Right ventricle myocardium inferior (tissue), 1 donor: ENCODE measurements around the gene POU2AF1. TPM values are rescaled to one million over a fixed set of nuclear protein-coding genes. Genes with fewer than 3 reads are reported as not detected.

ENCODE experiments used
- ATAC-seq: fragments of 200-7000 bp; cut with Tn5 transposase; one replicate; pipeline ENCODE4 v1.9.1; 2020; ENCODE audit warnings: mild to moderate bottlenecking, moderate library complexity
- DNase-seq: peaks from one replicate; pipeline ENCODE4 v3.0.0; 2021; ENCODE audit errors: missing footprints
- intact Hi-C: fragments of 100-400 bp; cut with DNase I; formaldehyde crosslinking; loops from one replicate; pipeline ENCODE4 v1.11.0; 2022
- total RNA-seq: library from RNA; stranded (reverse); fragmentation: NEBNext Ultra II Directional; extraction: Animal tissue kit (Norgen Biotek cat#: 25700); gene quantifications from one replicate; pipeline ENCODE4 v1.2.1, GENCODE V29; 2021
- donor health status: DM: no; HTN: yes; CAD: no; lungs with severe emphysema.

Gene POU2AF1
- total RNA-seq, 1 donor from 2014 or later: 0.24 TPM

GRCh38 chr11:111392552-111392951 is 13.5 kb upstream of the POU2AF1 start:
- intact Hi-C loops: no loop called here
- ATAC-seq: no peak
- DNase-seq: no peak

- intact Hi-C loops: no loop called here
- DNase-seq: no peak
- ATAC-seq: no peak
These were observed 12.5 kb upstream of the POU2AF1 start for GRCh38 chr11:111391328-111392124.

GRCh38 chr11:111388842-111389241 is 9.8 kb upstream of the POU2AF1 start:
- DNase-seq: no peak
- intact Hi-C loops: no loop called here
- no peak for ATAC-seq

GRCh38 chr11:111388420-111388819 is 9.3 kb upstream of the POU2AF1 start:
- intact Hi-C loops: no loop called here
- DNase-seq (no peak), ATAC-seq (no peak)

GRCh38 chr11:111387363-111387762 is 8.3 kb upstream of the POU2AF1 start:
- ATAC-seq (no peak), DNase-seq (no peak)

GRCh38 chr11:111386611-111387150 is 7.6 kb upstream of the POU2AF1 start:
- no peak for DNase-seq
- intact Hi-C loops: no loop called here
- no peak for ATAC-seq

More at GRCh38 chr11:111387363-111387762, 8.3 kb upstream of the POU2AF1 start:
- intact Hi-C loops: no loop called here

- ATAC-seq (no peak), DNase-seq (no peak)
- intact Hi-C loops: no loop called here
These were observed 5.4 kb upstream of the POU2AF1 start for GRCh38 chr11:111384494-111384893.

- intact Hi-C loops: no loop called here
- no peak for ATAC-seq
- no peak for DNase-seq
These were observed 3.4 kb upstream of the POU2AF1 start for GRCh38 chr11:111382451-111382850.

GRCh38 chr11:111379602-111380136 is 594 bp upstream of the POU2AF1 start:
- no peak for DNase-seq
- intact Hi-C loops: no loop called here
- ATAC-seq: no peak

- ATAC-seq: peak; percentile 64
- intact Hi-C loops: no loop called here
- no peak for DNase-seq
These were observed 752 bp downstream of the POU2AF1 start for GRCh38 chr11:111378185-111378860.

GRCh38 chr11:111376181-111376871 is 2.7 kb downstream of the POU2AF1 start:
- intact Hi-C loops: no loop called here
- DNase-seq (no peak), ATAC-seq (no peak)

GRCh38 chr11:111373590-111373989 is 5.5 kb downstream of the POU2AF1 start:
- intact Hi-C loops: no loop called here
- ATAC-seq (no peak), DNase-seq (no peak)

GRCh38 chr11:111372538-111372937 is 6.5 kb downstream of the POU2AF1 start:
- DNase-seq (no peak), ATAC-seq (no peak)
- intact Hi-C loops: no loop called here

- no peak for ATAC-seq
- no peak for DNase-seq
- intact Hi-C loops: no loop called here
These were observed 8.0 kb downstream of the POU2AF1 start for GRCh38 chr11:111370902-111371578.

- intact Hi-C loops: no loop called here
- DNase-seq (no peak), ATAC-seq (no peak)
These were observed 8.7 kb downstream of the POU2AF1 start for GRCh38 chr11:111370270-111370901.

GRCh38 chr11:111368285-111368560 is 10.9 kb downstream of the POU2AF1 start:
- intact Hi-C loops: no loop called here
- no peak for DNase-seq
- no peak for ATAC-seq

GRCh38 chr11:111367411-111368284 is 11.4 kb downstream of the POU2AF1 start:
- no peak for DNase-seq
- ATAC-seq: no peak
- intact Hi-C loops: no loop called here
